ENCODE results near the gene MEGF11. TPM values are rescaled to one million over a fixed set of nuclear protein-coding genes. Genes with fewer than 3 reads are reported as not detected.

MEGF11 gene
- total RNA-seq, 2 experiments from 2014 or later, result not detected

- H3K4me3 Mint-ChIP-seq, result no peak overlapping the region
- H3K36me3 Mint-ChIP-seq (ENCODE audit: low read depth), result no peaks in the 10 kb centered on the region
- POLR2A ChIA-PET, result no interaction called here
- H3K27me3 Mint-ChIP-seq (ENCODE audit: low read depth), result no peaks in the 10 kb centered on the region
- no peaks in the 10 kb centered on the region for H3K9me3 Mint-ChIP-seq (ENCODE audit: insufficient read depth)
- DNase-seq, result no peak
- no peak for ATAC-seq
- H3K4me1 Mint-ChIP-seq (ENCODE audit: low read depth), result no peaks in the 10 kb centered on the region
- no peak overlapping the region for H3K27ac Mint-ChIP-seq
- CTCF ChIA-PET, result no interaction called here
Observed at GRCh38 chr15:65927545-65927944, 326.0 kb downstream of the MEGF11 start.

GRCh38 chr15:65926899-65927298 is 326.7 kb downstream of the MEGF11 start:
- Mint-ChIP-seq H3K4me3 (no peak overlapping the region), H3K36me3 (ENCODE audit: low read depth) (no peaks in the 10 kb centered on the region), H3K27ac (no peak overlapping the region), H3K4me1 (ENCODE audit: low read depth) (no peaks in the 10 kb centered on the region), H3K9me3 (ENCODE audit: insufficient read depth) (no peaks in the 10 kb centered on the region), H3K27me3 (ENCODE audit: low read depth) (no peaks in the 10 kb centered on the region)
- POLR2A ChIA-PET, result interaction anchor here (0.6 kb wide), 1 partner anchor 506 kb away, joined by 3 read pairs; no protein-coding TSS in a partner anchor
- CTCF ChIA-PET, result no interaction called here
- no peak for ATAC-seq
- no peak for DNase-seq

GRCh38 chr15:65926459-65926858 is 327.1 kb downstream of the MEGF11 start:
- Mint-ChIP-seq H3K4me1 (ENCODE audit: low read depth) (no peaks in the 10 kb centered on the region), H3K27ac (no peak overlapping the region), H3K36me3 (ENCODE audit: low read depth) (no peaks in the 10 kb centered on the region), H3K4me3 (no peak overlapping the region), H3K9me3 (ENCODE audit: insufficient read depth) (no peaks in the 10 kb centered on the region), H3K27me3 (ENCODE audit: low read depth) (no peaks in the 10 kb centered on the region)
- CTCF ChIA-PET, result no interaction called here
- no peak for DNase-seq
- POLR2A ChIA-PET, result interaction anchor here (0.6 kb wide), 1 partner anchor 507 kb away, joined by 3 read pairs; no protein-coding TSS in a partner anchor
- no peak for ATAC-seq

- no peak overlapping the region for H3K27ac Mint-ChIP-seq
- H3K4me3 Mint-ChIP-seq, result no peak overlapping the region
- POLR2A ChIA-PET, result interaction anchor here (0.6 kb wide), 1 partner anchor 1068 kb away, joined by 3 read pairs; no protein-coding TSS in a partner anchor
- DNase-seq (no peak), ATAC-seq (no peak)
- H3K9me3 Mint-ChIP-seq (ENCODE audit: insufficient read depth), result no peaks in the 10 kb centered on the region
- H3K36me3 Mint-ChIP-seq (ENCODE audit: low read depth), result no peaks in the 10 kb centered on the region
- CTCF ChIA-PET, result no interaction called here
- no peaks in the 10 kb centered on the region for H3K4me1 Mint-ChIP-seq (ENCODE audit: low read depth)
- H3K27me3 Mint-ChIP-seq (ENCODE audit: low read depth), result no peaks in the 10 kb centered on the region
Observed at GRCh38 chr15:65925338-65925737, 328.2 kb downstream of the MEGF11 start.

- no peak for ATAC-seq
- POLR2A ChIA-PET, result no interaction called here
Observed at GRCh38 chr15:65924004-65924403, 329.5 kb downstream of the MEGF11 start.

GRCh38 chr15:65923264-65923663 is 330.3 kb downstream of the MEGF11 start:
- H3K4me1 Mint-ChIP-seq (ENCODE audit: low read depth), result peaks cover 2% of the 10 kb centered on the region
- H3K4me3 Mint-ChIP-seq, result no peak overlapping the region
- ChIA-PET CTCF (no interaction called here), POLR2A (no interaction called here)
- no peaks in the 10 kb centered on the region for H3K36me3 Mint-ChIP-seq (ENCODE audit: low read depth)
- H3K27me3 Mint-ChIP-seq (ENCODE audit: low read depth), result no peaks in the 10 kb centered on the region
- H3K9me3 Mint-ChIP-seq (ENCODE audit: insufficient read depth), result no peaks in the 10 kb centered on the region
- no peak overlapping the region for H3K27ac Mint-ChIP-seq
- DNase-seq, result no peak
- no peak for ATAC-seq

More at GRCh38 chr15:65924004-65924403, 329.5 kb downstream of the MEGF11 start:
- H3K27me3 Mint-ChIP-seq (ENCODE audit: low read depth), result no peaks in the 10 kb centered on the region
- no peaks in the 10 kb centered on the region for H3K9me3 Mint-ChIP-seq (ENCODE audit: insufficient read depth)
- no peak overlapping the region for H3K27ac Mint-ChIP-seq
- CTCF ChIA-PET, result interaction anchor here (0.6 kb wide), 1 partner anchor 10 kb away, joined by 4 read pairs; no protein-coding TSS in a partner anchor
- no peaks in the 10 kb centered on the region for H3K4me1 Mint-ChIP-seq (ENCODE audit: low read depth)
- no peak overlapping the region for H3K4me3 Mint-ChIP-seq
- DNase-seq, result no peak
- no peaks in the 10 kb centered on the region for H3K36me3 Mint-ChIP-seq (ENCODE audit: low read depth)

- no peaks in the 10 kb centered on the region for H3K27me3 Mint-ChIP-seq (ENCODE audit: low read depth)
- no peak overlapping the region for H3K4me3 Mint-ChIP-seq
- DNase-seq (no peak), ATAC-seq (no peak)
- ChIA-PET CTCF (no interaction called here), POLR2A (no interaction called here)
- H3K27ac Mint-ChIP-seq, result no peak overlapping the region
- H3K9me3 Mint-ChIP-seq (ENCODE audit: insufficient read depth), result no peaks in the 10 kb centered on the region
- peaks cover 2% of the 10 kb centered on the region for H3K4me1 Mint-ChIP-seq (ENCODE audit: low read depth)
- H3K36me3 Mint-ChIP-seq (ENCODE audit: low read depth), result no peaks in the 10 kb centered on the region
Observed at GRCh38 chr15:65922621-65923020, 330.9 kb downstream of the MEGF11 start.

GRCh38 chr15:65921780-65922179 is 331.8 kb downstream of the MEGF11 start:
- no peak overlapping the region for H3K4me3 Mint-ChIP-seq
- no peaks in the 10 kb centered on the region for H3K36me3 Mint-ChIP-seq (ENCODE audit: low read depth)
- ATAC-seq (no peak), DNase-seq (no peak)
- H3K27me3 Mint-ChIP-seq (ENCODE audit: low read depth), result no peaks in the 10 kb centered on the region
- CTCF ChIA-PET, result interaction anchor here (0.7 to 1.0 kb wide), 2 partner anchors 12 to 21 kb away, joined by 3 to 4 read pairs; no protein-coding TSS in a partner anchor
- H3K27ac Mint-ChIP-seq, result no peak overlapping the region
- peaks cover 10% of the 10 kb centered on the region for H3K4me1 Mint-ChIP-seq (ENCODE audit: low read depth)
- POLR2A ChIA-PET, result no interaction called here
- H3K9me3 Mint-ChIP-seq (ENCODE audit: insufficient read depth), result no peaks in the 10 kb centered on the region

- Mint-ChIP-seq H3K36me3 (ENCODE audit: low read depth) (no peaks in the 10 kb centered on the region), H3K4me1 (ENCODE audit: low read depth) (peaks cover 14% of the 10 kb centered on the region), H3K4me3 (no peak overlapping the region), H3K9me3 (ENCODE audit: insufficient read depth) (no peaks in the 10 kb centered on the region), H3K27ac (no peak overlapping the region), H3K27me3 (ENCODE audit: low read depth) (no peaks in the 10 kb centered on the region)
- ChIA-PET CTCF (interaction anchor here (0.7 to 1.0 kb wide), 2 partner anchors 11 to 22 kb away, joined by 3 to 4 read pairs; no protein-coding TSS in a partner anchor), POLR2A (no interaction called here)
- DNase-seq, result no peak
- no peak for ATAC-seq
Observed at GRCh38 chr15:65920825-65921309, 332.7 kb downstream of the MEGF11 start.

- peaks cover 17% of the 10 kb centered on the region for H3K4me1 Mint-ChIP-seq (ENCODE audit: low read depth)
- CTCF ChIA-PET, result no interaction called here
- no peaks in the 10 kb centered on the region for H3K27me3 Mint-ChIP-seq (ENCODE audit: low read depth)
- ATAC-seq, result no peak
- H3K36me3 Mint-ChIP-seq (ENCODE audit: low read depth), result no peaks in the 10 kb centered on the region
- POLR2A ChIA-PET, result interaction anchor here (0.6 kb wide), 1 partner anchor 243 kb away, joined by 4 read pairs; no protein-coding TSS in a partner anchor
- DNase-seq, result no peak
- no peaks in the 10 kb centered on the region for H3K9me3 Mint-ChIP-seq (ENCODE audit: insufficient read depth)
- no peak overlapping the region for H3K27ac Mint-ChIP-seq
- H3K4me3 Mint-ChIP-seq, result no peak overlapping the region
Observed at GRCh38 chr15:65920121-65920520, 333.4 kb downstream of the MEGF11 start.

- Mint-ChIP-seq H3K27me3 (ENCODE audit: low read depth) (no peaks in the 10 kb centered on the region), H3K36me3 (ENCODE audit: low read depth) (no peaks in the 10 kb centered on the region), H3K27ac (no peak overlapping the region), H3K9me3 (ENCODE audit: insufficient read depth) (no peaks in the 10 kb centered on the region), H3K4me1 (ENCODE audit: low read depth) (peaks cover 17% of the 10 kb centered on the region), H3K4me3 (no peak overlapping the region)
- DNase-seq (no peak), ATAC-seq (no peak)
- ChIA-PET CTCF (no interaction called here), POLR2A (no interaction called here)
Observed at GRCh38 chr15:65919353-65919752, 334.2 kb downstream of the MEGF11 start.

GRCh38 chr15:65918945-65919344 is 334.6 kb downstream of the MEGF11 start:
- H3K27ac Mint-ChIP-seq, result no peak overlapping the region
- no peaks in the 10 kb centered on the region for H3K36me3 Mint-ChIP-seq (ENCODE audit: low read depth)
- ChIA-PET CTCF (no interaction called here), POLR2A (no interaction called here)
- H3K9me3 Mint-ChIP-seq (ENCODE audit: insufficient read depth), result no peaks in the 10 kb centered on the region
- H3K4me1 Mint-ChIP-seq (ENCODE audit: low read depth), result peaks cover 17% of the 10 kb centered on the region
- DNase-seq (no peak), ATAC-seq (no peak)
- H3K4me3 Mint-ChIP-seq, result no peak overlapping the region
- H3K27me3 Mint-ChIP-seq (ENCODE audit: low read depth), result no peaks in the 10 kb centered on the region

Data from activated CD8-positive, alpha-beta T cell treated with anti-CD3 and anti-CD28 coated beads, Interleukin-2, amount 10 ng/mL, durations not matched to agents 7 days and 5 days (primary cell).